SK-N-MC (cell line): ENCODE results near the gene TMEM115.
A peak's percentile ranks its signal among the peaks of the same experiment; 100 is the strongest.

Source experiments
- DNase-seq: peaks from one replicate; pipeline ENCODE4 v3.0.0-alpha.2; 2011; ENCODE audit warnings: low read depth, low spot score
- H3K27ac ChIP-seq: fragments of 200-600 bp; sonication (generic); 2 replicates; pipeline ENCODE4 v1.5.1; 2016; ENCODE audit warnings: mixed run types
- H3K36me3 ChIP-seq: fragments of 200-600 bp; sonication (generic); 2 replicates; pipeline ENCODE4 v1.6.1; 2017; ENCODE audit warnings: antibody characterized with exemption, low read length, mixed read lengths; ENCODE audit not compliant: insufficient read depth
- H3K4me3 ChIP-seq: fragments of 200-600 bp; sonication (generic); 2 replicates; pipeline ENCODE4 v1.5.1; 2016
- H3K9ac ChIP-seq: fragments of 200-600 bp; sonication (generic); 2 replicates; pipeline ENCODE4 v1.8.0; 2017; ENCODE audit warnings: mixed run types, mixed read lengths; ENCODE audit not compliant: insufficient read length
- H3K9me3 ChIP-seq: fragments of 200-600 bp; sonication (generic); 2 replicates; pipeline ENCODE4 v1.6.1; 2017; ENCODE audit warnings: low read depth, mild to moderate bottlenecking, antibody characterized with exemption, low read length, moderate library complexity, mixed read lengths
- EZH2 ChIP-seq: fragments of 200-600 bp; sonication (generic); IDR thresholded peaks from one replicate; pipeline ENCODE4 v1.6.1; 2017; ENCODE audit warnings: antibody characterized with exemption
- FOXP2 ChIP-seq: optimal IDR thresholded peaks from 2 replicates; pipeline ENCODE3; 2011; ENCODE audit warnings: mild to moderate bottlenecking, moderate library complexity; ENCODE audit not compliant: insufficient read depth; ENCODE audit errors: extremely low read length, control extremely low read depth
- POLR2AphosphoS5 ChIP-seq: IDR thresholded peaks from 2 replicates; pipeline ENCODE4 v1.6.1; 2012; ENCODE audit warnings: mild to moderate bottlenecking, low read depth, low read length, borderline replicate concordance

TMEM115 gene, protein sequence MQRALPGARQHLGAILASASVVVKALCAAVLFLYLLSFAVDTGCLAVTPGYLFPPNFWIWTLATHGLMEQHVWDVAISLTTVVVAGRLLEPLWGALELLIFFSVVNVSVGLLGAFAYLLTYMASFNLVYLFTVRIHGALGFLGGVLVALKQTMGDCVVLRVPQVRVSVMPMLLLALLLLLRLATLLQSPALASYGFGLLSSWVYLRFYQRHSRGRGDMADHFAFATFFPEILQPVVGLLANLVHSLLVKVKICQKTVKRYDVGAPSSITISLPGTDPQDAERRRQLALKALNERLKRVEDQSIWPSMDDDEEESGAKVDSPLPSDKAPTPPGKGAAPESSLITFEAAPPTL

DNA sequence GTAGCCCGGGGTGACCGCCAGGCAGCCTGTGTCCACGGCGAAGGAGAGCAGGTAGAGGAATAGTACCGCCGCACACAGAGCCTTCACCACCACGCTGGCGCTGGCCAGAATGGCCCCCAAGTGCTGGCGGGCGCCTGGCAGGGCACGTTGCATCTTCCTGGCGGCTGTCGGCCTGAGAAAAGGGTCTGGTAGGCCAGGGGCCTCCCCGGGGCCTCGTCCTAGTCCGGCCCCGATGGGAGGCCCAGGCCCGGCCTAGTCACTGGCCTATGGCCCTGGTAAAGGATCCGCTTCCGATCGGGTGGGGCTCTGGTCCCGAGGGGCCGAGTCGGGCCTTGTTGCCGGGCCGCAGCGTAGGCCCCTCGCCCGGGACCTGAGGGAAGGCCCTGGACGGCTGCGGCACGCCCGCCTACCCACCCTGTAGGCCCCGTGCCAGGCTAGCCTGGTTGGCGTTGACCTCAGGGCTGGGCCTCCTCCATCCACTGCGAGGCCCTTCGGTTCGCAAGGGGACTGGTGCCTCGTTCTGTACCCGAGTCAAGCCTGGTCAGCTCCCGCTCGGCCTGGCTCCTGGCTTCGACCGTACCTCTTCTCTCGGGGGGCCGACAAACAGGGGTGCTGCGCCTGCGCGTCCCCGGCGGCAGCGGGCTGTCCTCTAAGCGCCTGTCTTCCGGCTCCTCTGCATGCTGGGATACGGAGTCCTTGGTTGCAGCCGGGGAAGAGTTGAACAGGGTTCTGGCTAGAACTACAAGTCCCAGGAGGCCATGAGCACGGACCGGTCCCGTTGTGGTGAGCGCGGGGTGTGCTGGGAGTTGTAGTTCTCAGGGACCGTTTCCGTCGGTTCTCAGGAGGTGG is at the start of gene TMEM115:
Gene TMEM115 (minus strand): TSS at position 611 of the 849 bp plus-strand sequence. CDS start 458 bp downstream, at position 153.
- no peak within 1 kb of the TSS for H3K27ac ChIP-seq

DNA sequence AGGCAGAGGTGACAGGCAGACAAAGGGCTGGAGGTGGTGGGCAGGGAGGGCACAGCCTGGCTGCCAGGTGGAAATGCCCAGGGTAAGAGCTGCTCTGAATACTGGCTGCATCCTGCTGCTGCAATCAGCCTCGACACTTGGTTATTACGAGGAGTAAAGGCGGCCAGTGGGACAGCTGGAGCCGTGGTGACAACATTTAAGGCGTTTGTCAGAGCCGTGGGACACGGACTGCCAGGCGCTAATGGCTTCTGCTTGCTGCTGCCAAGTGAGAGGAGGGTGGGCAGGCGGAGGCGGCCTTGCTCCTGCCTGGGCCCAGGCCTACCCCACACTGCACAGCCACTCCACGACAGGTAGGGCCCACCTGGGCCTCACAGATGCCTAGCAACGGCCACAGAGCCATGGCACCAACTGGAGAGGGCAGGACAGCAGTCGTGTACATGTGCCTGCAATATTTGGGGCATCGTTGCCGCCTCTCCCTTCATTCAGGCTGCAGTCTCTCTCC is 49.2 kb upstream of the TMEM115 start:
- no peak overlapping the region for H3K9ac ChIP-seq
- no peaks in the 10 kb centered on the region for H3K9me3 ChIP-seq
- H3K36me3 ChIP-seq: no peaks in the 10 kb centered on the region
- H3K4me3 ChIP-seq: no peak overlapping the region
- DNase-seq: no peak
- no peak overlapping the region for H3K27ac ChIP-seq
- TF ChIP-seq FOXP2: no peak
- no peak for TF ChIP-seq EZH2
- no peak for TF ChIP-seq POLR2AphosphoS5

More for the DNA sequence above, at the start of gene TMEM115:
- DNase-seq: peak; percentile 83
- Histone ChIP-seq H3K4me3 (peak within 1 kb of the TSS; percentile 78), H3K9ac (peak within 1 kb of the TSS; percentile 83), H3K36me3 (no peaks in the 10 kb centered on the region), H3K9me3 (no peaks in the 10 kb centered on the region)
- TF ChIP-seq POLR2AphosphoS5 (peak; percentile 81), FOXP2 (no peak), EZH2 (no peak)

DNA sequence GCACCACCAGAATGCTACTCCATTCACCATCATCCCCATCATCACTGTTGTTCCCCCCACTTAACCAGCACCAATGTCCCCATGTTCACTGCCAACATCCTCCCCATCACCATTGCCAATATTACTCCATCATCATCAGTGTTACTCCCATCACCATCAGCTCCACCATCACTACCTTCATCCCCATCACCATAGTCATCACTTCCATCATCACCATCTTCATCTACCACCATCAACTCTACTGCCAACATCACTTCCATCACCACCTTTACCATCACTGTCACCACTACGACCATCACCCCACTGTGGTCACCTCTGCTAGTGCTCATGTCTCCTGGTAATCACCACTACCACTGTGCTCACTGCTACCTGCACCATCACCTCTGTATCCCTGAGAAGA is 47.2 kb upstream of the TMEM115 start:
- Histone ChIP-seq H3K9me3 (no peaks in the 10 kb centered on the region), H3K27ac (no peak overlapping the region), H3K36me3 (no peaks in the 10 kb centered on the region), H3K4me3 (no peak overlapping the region), H3K9ac (no peak overlapping the region)
- TF ChIP-seq POLR2AphosphoS5 (no peak), EZH2 (no peak), FOXP2 (no peak)
- no peak for DNase-seq

DNA sequence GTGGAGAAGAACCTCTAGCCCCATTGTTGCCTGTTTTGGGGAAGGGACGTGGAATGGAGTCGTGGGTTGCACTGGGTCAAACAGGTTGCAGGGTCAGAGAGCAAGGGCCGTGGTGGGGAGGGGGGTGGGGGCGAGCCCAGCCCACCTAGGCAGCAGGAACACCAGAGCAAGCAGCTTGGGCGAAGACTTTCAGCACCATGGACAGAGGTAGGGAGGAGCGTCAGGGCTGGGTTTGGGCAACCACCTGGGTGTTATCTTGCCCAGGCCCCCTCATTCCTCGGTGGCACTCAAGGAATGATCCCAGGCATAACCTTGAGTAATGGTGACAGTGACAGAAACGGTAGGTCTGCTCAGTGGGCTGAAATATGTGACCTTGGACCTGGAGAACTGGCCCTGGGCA is 45.9 kb upstream of the TMEM115 start:
- no peaks in the 10 kb centered on the region for H3K36me3 ChIP-seq
- no peak overlapping the region for H3K27ac ChIP-seq
- no peak overlapping the region for H3K9ac ChIP-seq
- no peaks in the 10 kb centered on the region for H3K9me3 ChIP-seq
- no peak overlapping the region for H3K4me3 ChIP-seq
- TF ChIP-seq FOXP2 (no peak), POLR2AphosphoS5 (no peak), EZH2 (no peak)
- no peak for DNase-seq

DNA sequence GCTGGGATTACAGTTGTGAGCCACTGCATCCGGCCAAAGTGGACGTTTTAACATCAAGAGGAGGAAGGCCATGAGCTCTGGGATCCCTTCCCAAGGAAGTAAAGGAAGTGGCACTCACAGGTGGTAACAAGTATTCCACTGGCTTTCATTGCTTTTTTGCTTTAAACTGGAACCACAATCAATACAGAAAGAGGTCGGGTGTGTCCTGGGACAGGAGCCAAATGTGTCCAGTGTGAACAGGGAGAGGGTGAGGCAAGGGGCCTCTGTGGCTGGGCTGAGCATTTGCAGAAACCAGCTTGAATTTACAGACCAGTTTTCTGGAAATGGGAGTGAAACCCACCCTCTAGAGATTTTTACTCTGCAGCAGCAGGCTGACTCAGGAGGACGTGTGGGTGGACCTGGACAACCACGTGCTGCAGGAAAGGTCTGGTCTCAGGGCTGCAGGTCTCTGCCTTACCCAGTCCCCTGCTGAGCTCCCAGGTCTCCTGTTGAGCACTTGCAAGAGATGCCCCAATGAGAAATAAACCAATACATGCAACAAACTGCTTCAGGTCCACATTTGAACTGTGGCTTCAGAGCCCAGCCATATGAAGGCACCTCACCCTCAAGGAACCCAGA is 42.8 kb upstream of the TMEM115 start:
- DNase-seq: no peak
- no peaks in the 10 kb centered on the region for H3K36me3 ChIP-seq
- no peak overlapping the region for H3K4me3 ChIP-seq
- no peak overlapping the region for H3K9ac ChIP-seq
- TF ChIP-seq EZH2 (no peak), FOXP2 (no peak), POLR2AphosphoS5 (no peak)
- no peak overlapping the region for H3K27ac ChIP-seq
- H3K9me3 ChIP-seq: no peaks in the 10 kb centered on the region

DNA sequence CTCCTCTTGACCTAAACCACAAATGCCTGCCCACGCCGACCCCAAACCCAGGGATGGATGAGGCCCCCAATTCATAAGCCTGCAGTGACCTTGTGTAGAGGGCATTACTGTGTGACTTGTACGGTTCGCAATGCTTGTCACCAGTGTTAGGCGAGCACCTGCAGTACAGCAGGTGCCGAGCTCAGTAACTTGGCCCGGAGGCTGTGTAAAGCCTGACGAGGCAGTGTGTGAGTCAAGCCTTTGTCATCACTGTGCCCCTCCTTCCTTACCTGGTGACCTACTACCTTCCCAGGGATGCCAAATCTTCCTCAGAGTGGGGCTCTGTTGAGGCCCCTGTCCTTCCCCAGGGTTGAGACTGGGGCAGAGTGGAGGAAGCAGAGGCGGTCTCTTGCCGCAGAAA is 37.2 kb upstream of the TMEM115 start:
- Histone ChIP-seq H3K9me3 (no peaks in the 10 kb centered on the region), H3K27ac (no peak overlapping the region), H3K9ac (no peak overlapping the region), H3K36me3 (no peaks in the 10 kb centered on the region), H3K4me3 (no peak overlapping the region)
- no peak for DNase-seq
- TF ChIP-seq FOXP2 (no peak), EZH2 (no peak), POLR2AphosphoS5 (no peak)

DNA sequence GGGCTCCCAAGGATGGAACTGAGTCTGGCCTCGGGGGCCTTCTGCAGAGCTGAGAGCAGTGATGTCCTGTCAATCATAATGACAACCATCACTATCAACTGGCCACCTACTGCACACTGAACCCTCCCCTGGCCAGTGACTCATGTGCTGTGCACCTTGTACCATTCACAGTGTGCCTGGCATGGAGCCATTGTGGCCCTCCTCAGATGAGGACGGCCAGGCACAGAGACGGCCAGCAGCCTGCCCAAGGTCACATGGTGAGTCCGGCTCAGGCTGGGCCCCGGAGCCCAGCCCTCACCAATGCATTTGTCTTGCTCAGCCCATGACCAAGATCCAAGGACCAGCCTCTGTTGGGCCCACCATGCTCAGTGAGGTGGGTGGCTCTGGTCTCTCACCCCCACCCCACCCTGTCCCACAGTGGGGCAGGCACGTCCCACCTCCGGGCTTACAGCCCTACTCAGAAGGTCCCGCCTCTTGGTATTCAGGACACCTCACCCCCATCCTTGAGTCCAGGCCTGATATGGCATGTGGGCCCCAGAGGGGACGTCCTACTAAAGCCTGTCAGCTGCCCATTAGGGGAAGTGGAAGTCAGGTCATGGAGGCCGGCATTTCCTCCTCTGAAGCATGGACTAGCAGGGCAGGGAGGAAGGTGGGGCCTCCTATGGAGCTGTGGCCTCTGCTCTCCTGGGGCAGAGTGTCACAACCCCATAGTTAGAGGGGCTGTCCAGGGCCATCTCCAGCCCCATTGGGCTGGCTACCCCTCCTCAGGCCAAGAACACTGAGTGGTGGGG is 35.9 kb upstream of the TMEM115 start:
- no peak for DNase-seq
- Histone ChIP-seq H3K9ac (no peak overlapping the region), H3K4me3 (no peak overlapping the region), H3K27ac (no peak overlapping the region), H3K36me3 (no peaks in the 10 kb centered on the region), H3K9me3 (no peaks in the 10 kb centered on the region)
- TF ChIP-seq EZH2 (no peak), FOXP2 (no peak), POLR2AphosphoS5 (no peak)

DNA sequence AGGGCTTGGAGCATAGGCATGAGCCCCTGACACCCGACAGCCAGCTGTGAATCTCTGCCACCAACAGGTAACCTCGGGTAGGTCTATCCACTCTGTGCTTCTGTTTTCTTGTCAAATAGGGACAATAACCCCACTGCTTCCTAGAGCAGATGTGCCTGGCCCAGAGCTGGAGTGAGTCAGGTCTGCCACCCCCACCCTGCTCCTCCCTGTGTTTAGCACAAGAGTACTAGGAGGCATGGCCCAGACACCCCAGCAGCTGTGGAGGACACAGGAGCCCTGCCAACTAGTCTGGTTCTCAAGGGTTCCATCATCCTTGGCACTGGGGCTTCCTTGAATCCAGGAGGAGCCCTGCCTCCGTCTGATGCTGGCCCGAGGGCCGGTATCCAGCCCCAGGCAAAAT is 33.7 kb upstream of the TMEM115 start:
- no peak for DNase-seq
- Histone ChIP-seq H3K9me3 (no peaks in the 10 kb centered on the region), H3K36me3 (no peaks in the 10 kb centered on the region), H3K4me3 (no peak overlapping the region), H3K9ac (no peak overlapping the region), H3K27ac (no peak overlapping the region)
- no peak for TF ChIP-seq EZH2
- TF ChIP-seq POLR2AphosphoS5: no peak
- TF ChIP-seq FOXP2: no peak
